Prostate gland (tissue), 2 donors: Measurements from ENCODE around the gene JTB.

Source experiments
- CTCF ChIP-seq, 4 experiments: fragments of 200-600 bp in 2 of 4; fragments of 450-650 bp in 2 of 4; sonication (generic) in 2 of 4; IDR thresholded peaks; 1 replicate in 3 of 4; 2 replicates in 1 of 4; pipeline ENCODE4 v1.5.1; 2016 to 2019; ENCODE audit warnings: antibody characterized with exemption in 4 of 4, mild to moderate bottlenecking in 2 of 4, moderate library complexity in 2 of 4
- POLR2A ChIP-seq: fragments of 450-650 bp; IDR thresholded peaks from one replicate; pipeline ENCODE4 v1.6.1; 2016; ENCODE audit warnings: antibody characterized with exemption, mild to moderate bottlenecking
- POLR2AphosphoS5 ChIP-seq: sonication (generic); formaldehyde crosslinking; IDR thresholded peaks from one replicate; pipeline ENCODE4 v1.6.1; 2017; ENCODE audit warnings: antibody characterized with exemption

- TF ChIP-seq CTCF (IDR thresholded peaks at IDR 0.05) (no peak), POLR2AphosphoS5 (no peak), POLR2A (no peak)
Observed at GRCh38 chr1:153934746-153935145, 42.7 kb downstream of the JTB start.
